ENCODE results near the gene KCNA10.

KCNA10 gene

DNA sequence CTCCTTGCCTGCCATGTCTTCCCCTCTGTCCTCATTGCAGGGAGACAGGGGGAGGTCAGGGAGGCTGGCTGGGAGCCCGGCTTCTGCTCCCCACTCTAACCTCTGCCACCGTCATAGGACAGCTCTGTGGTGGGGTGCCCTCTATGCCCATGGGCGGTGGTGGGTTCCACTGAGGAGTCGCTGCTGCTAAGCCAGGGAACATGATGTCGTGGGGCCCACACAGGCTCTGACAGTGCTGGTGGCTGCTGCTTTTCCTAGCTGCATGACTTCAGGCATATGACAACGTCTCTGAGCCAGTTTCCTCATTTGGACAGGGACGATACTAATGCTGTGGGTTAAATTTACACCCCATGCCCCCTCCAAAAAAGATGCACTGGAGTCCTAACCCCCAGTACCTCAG, 14.7 kb downstream of the KCNA10 start:
- no peak for DNase-seq (ENCODE audit: low spot score in 2 of 2)
- H3K36me3 ChIP-seq (replicated peaks) = no peaks in the 10 kb centered on the region
- H3K4me1 ChIP-seq = no peaks in the 10 kb centered on the region
- H3K27me3 ChIP-seq (ENCODE audit: low read depth) = peaks cover 17% of the 10 kb centered on the region
- no peaks in the 10 kb centered on the region for H3K9me3 ChIP-seq
- H3K4me3 ChIP-seq = no peak overlapping the region
- in situ Hi-C loops (cut with MboI; ENCODE audit: low sequenced_read_pairs) = no loop called here

DNA sequence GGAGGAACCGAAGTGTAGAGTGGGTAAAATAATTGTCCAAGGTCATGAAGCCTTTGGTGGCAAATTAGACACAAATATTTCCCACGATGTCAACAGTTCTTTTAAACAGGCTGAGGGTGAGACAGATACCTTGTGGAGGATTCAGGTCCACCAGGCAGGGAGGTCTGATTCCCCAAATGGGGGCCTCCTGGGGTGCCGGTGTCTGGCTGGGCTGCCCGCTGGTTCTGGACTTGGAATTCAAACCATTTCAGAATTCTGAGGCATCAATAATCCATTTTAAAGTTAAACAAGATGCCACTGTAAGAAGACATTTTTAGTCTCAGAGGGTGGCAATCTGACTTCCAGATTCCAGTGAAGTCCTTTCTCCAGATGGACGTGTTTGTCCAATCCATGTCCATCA, 15.5 kb downstream of the KCNA10 start:
- Histone ChIP-seq H3K36me3 (replicated peaks) (no peaks in the 10 kb centered on the region), H3K27me3 (ENCODE audit: low read depth) (peaks cover 17% of the 10 kb centered on the region), H3K4me3 (no peak overlapping the region), H3K4me1 (no peaks in the 10 kb centered on the region), H3K9me3 (no peaks in the 10 kb centered on the region)
- DNase-seq (ENCODE audit: low spot score in 2 of 2) = no peak
- in situ Hi-C loops (cut with MboI; ENCODE audit: low sequenced_read_pairs) = no loop called here

DNA sequence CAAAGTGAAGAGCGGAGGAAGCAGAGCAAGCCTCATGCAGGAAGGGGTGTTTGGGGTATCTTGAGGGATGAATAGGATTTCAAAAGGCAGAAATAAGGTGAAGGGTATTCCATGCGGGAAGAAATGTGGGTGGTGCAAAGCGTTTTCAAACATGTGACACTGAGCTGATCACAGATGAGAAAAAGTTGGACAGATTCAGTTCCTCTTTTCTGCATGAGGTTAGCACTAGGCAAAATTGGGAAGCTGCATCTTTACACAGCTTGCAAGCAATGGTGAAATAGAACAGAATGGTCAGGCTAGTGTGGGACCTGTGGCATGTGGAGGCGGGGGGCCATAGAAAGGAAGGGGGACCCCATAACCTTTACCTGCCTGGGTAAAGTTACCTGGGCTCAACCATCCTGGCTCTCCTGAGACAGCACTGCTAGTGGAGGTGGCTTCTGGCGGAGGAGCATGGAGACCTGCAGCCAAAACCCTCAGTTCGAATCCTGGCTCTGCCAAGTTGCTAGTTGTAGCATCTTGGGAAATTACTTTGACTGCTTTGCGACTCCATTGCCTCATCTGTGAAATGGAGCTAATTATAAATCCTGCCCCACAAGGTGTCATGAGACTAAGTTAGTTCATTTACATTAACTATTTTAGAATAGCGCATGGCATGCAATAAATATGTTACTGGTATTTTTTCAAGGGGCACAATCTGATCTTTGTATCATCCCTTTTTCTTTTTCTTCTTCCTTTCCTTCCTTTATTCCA, 16.4 kb downstream of the KCNA10 start:
- Histone ChIP-seq H3K4me3 (no peak overlapping the region), H3K27me3 (ENCODE audit: low read depth) (peaks cover 17% of the 10 kb centered on the region), H3K4me1 (no peaks in the 10 kb centered on the region), H3K9me3 (no peaks in the 10 kb centered on the region), H3K36me3 (replicated peaks) (no peaks in the 10 kb centered on the region)
- in situ Hi-C loops (cut with MboI; ENCODE audit: low sequenced_read_pairs) = no loop called here
- DNase-seq (ENCODE audit: low spot score in 2 of 2) = no peak

DNA sequence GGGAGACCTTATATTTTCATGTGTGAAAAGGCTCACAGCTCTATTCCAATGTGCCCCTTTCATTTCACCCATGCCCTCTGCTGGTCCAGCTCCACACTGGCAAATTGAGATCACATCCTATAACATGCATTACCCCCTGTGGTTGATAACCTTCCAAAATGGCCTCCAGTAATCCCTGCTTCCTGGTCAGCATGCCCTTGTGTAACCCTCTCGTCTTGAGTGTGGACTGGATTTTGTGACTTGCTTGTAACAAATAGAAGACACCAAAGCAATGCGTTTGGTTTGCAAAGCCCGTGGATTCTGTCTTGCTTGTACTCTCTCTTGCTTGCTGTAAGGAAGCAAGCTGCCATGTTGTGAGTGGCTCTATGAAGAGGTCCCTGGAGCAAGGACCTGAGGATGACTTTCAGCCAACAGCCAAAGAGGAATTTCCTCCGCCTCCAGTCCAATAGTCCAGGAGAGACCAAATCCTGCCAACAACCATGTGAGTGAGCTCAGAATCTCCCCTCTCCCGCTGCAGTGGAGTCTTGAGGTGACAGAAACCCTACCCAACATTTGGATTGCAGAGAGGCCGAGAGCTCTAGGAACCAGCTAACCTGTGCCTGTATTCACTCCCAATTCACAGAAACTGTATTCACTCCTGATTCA, 17.4 kb downstream of the KCNA10 start:
- peaks cover 17% of the 10 kb centered on the region for H3K27me3 ChIP-seq (ENCODE audit: low read depth)
- no peaks in the 10 kb centered on the region for H3K36me3 ChIP-seq (replicated peaks)
- no peaks in the 10 kb centered on the region for H3K9me3 ChIP-seq
- no peak overlapping the region for H3K4me3 ChIP-seq
- no peak for DNase-seq (ENCODE audit: low spot score in 2 of 2)
- no peaks in the 10 kb centered on the region for H3K4me1 ChIP-seq
- in situ Hi-C loops (cut with MboI; ENCODE audit: low sequenced_read_pairs) = no loop called here

GRCh38 chr1:110498270-110498669, 20.7 kb downstream of the KCNA10 start:
- H3K4me1 ChIP-seq = peaks cover 8% of the 10 kb centered on the region
- no peaks in the 10 kb centered on the region for H3K36me3 ChIP-seq (replicated peaks)
- no peaks in the 10 kb centered on the region for H3K9me3 ChIP-seq
- no peak for DNase-seq (ENCODE audit: low spot score in 2 of 2)
- in situ Hi-C loops (cut with MboI; ENCODE audit: low sequenced_read_pairs) = loop anchor here (5.0 kb wide), 1 partner anchor 296 kb away; no protein-coding TSS in a partner anchor
- no peak overlapping the region for H3K4me3 ChIP-seq
- H3K27me3 ChIP-seq (ENCODE audit: low read depth) = peaks cover 12% of the 10 kb centered on the region

DNA sequence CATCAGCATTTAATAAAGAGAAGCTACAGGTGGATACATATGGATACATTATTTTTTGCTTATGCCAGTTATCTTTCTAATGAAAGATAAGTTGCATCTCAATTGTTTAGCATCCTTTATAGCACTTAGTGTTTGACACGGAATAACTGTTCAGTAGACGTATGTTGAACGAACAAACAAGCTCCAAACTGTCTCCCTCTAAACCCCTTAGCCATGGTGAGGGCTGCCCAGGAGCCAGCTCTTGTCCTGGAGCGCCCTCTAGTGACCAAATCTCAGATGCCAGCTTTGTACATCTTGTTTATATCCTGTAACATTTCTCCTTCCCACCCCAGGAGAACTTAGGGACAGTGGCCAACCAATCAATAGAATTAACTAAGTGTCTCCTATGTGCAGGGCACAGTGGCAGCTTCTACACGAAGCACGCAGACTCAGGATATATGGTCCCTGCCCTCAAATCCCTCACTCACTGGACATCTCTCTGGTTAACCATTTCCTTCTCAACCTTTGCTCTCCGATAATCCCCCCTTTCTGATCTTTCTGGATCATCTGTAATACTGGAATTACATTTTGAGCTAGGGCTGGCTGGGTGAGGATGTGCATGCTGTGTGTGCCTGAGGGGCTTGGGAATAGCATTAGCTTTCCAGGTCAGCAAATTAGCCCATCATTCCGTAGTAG, 22.9 kb downstream of the KCNA10 start:
- Histone ChIP-seq H3K4me3 (no peak overlapping the region), H3K4me1 (peaks cover 8% of the 10 kb centered on the region), H3K36me3 (replicated peaks) (no peaks in the 10 kb centered on the region), H3K9me3 (no peaks in the 10 kb centered on the region), H3K27me3 (ENCODE audit: low read depth) (no peaks in the 10 kb centered on the region; the same call in 1 of the 2 replicates)
- DNase-seq (ENCODE audit: low spot score in 2 of 2) = peak; percentile 70 to 90
- in situ Hi-C loops (cut with MboI; ENCODE audit: low sequenced_read_pairs) = loop anchor here (5.0 kb wide), 1 partner anchor 294 kb away; no protein-coding TSS in a partner anchor

DNA sequence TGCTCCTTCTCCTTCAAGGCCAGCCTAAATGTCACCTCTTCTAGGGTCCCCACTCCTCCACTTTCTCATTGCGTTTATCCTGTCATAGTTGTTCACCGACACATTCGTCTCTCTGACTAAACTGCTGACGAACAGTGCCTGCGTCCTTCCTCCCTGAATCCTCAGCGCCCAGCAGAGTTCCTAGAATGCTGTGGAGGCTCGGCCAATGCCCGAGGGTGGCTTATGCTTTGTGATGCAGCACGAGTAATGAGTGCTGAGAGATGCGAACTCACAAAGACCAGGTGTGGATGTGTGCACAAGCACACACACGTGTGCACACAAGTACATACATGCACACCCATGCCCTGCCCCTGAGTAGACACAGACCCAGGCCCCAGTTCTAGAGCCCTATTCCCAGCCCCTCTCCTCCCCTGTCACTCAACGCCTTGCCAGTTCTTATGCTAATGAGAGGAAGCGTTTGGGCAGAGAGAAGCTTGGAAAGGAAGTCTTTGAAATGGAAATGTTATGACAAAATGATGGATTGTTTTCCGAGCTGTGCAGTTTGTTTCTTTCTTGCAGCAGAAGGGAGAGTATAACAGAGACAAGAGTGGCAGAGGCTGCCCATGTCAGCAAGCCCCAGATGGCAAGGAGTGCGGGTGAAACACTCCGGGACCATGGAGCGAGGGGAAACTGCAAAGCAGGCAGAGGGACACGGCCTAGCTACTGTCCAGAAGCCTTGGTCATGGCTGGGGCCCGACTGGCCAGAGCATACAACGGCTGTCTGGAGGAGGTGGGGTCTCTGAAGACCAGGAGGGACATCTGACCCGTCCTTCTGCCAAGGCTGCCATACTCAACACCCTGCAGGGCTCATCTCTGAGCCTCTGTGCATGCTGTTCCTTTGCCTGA, 24.2 kb downstream of the KCNA10 start:
- Histone ChIP-seq H3K4me3 (no peak overlapping the region), H3K4me1 (peaks cover 8% of the 10 kb centered on the region), H3K9me3 (no peaks in the 10 kb centered on the region), H3K27me3 (ENCODE audit: low read depth) (no peaks in the 10 kb centered on the region; the same call in 1 of the 2 replicates), H3K36me3 (replicated peaks) (no peaks in the 10 kb centered on the region)
- peak; percentile 72 to 89 for DNase-seq (ENCODE audit: low spot score in 2 of 2)
- in situ Hi-C loops (cut with MboI; ENCODE audit: low sequenced_read_pairs) = loop anchor here (5.0 kb wide), 1 partner anchor 292 kb away; no protein-coding TSS in a partner anchor

GRCh38 chr1:110494036-110494435, 24.9 kb downstream of the KCNA10 start:
- no peaks in the 10 kb centered on the region for H3K9me3 ChIP-seq
- H3K4me1 ChIP-seq = peaks cover 8% of the 10 kb centered on the region
- H3K4me3 ChIP-seq = no peak overlapping the region
- no peaks in the 10 kb centered on the region for H3K36me3 ChIP-seq (replicated peaks)
- in situ Hi-C loops (cut with MboI; ENCODE audit: low sequenced_read_pairs) = no loop called here
- no peak for DNase-seq (ENCODE audit: low spot score in 2 of 2)
- no peaks in the 10 kb centered on the region; the same call in 1 of the 2 replicates for H3K27me3 ChIP-seq (ENCODE audit: low read depth)

DNA sequence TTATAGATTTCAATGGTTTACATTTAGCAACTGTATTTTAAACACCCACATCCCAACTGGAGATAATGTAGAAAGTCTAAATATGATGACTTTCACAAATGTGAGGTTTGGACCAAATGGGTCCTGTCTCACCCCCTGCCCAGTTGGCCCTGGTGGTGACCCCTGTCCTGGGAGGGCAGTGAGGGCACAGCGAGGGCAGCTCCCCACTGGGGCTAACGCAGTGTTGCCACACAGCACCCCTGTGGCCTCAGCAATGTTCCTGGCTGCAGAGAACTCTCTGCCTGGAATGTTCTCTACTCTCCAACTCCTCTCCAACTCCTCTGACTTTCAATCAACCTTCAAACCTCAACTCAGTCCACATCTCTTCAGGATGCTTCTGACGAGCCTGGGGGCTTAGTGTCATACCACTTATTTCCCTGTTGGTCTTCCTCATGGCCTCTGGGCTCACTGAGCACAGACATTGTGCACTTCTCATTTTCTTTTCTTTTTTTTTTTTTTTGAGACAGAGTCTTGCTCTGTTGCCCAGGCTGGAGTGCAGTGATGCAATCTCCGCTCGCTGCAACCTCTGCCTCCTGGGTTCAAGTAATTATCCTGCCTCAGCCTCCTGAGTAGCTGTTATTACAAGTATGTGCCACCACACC, 25.8 kb downstream of the KCNA10 start:
- DNase-seq (ENCODE audit: low spot score in 2 of 2) = no peak
- in situ Hi-C loops (cut with MboI; ENCODE audit: low sequenced_read_pairs) = no loop called here
- no peaks in the 10 kb centered on the region for H3K27me3 ChIP-seq (ENCODE audit: low read depth)
- peaks cover 8% of the 10 kb centered on the region for H3K4me1 ChIP-seq
- no peaks in the 10 kb centered on the region for H3K36me3 ChIP-seq (replicated peaks)
- H3K9me3 ChIP-seq = no peaks in the 10 kb centered on the region
- no peak overlapping the region for H3K4me3 ChIP-seq

- in situ Hi-C loops (cut with MboI; ENCODE audit: low sequenced_read_pairs) = no loop called here
- Histone ChIP-seq H3K4me3 (no peak overlapping the region), H3K4me1 (peaks cover 8% of the 10 kb centered on the region), H3K9me3 (no peaks in the 10 kb centered on the region), H3K27me3 (ENCODE audit: low read depth) (no peaks in the 10 kb centered on the region), H3K36me3 (replicated peaks) (no peaks in the 10 kb centered on the region)
- DNase-seq (ENCODE audit: low spot score in 2 of 2) = no peak
These were observed 26.4 kb downstream of the KCNA10 start for GRCh38 chr1:110492573-110492972.

- no peaks in the 10 kb centered on the region for H3K27me3 ChIP-seq (ENCODE audit: low read depth)
- no peaks in the 10 kb centered on the region for H3K36me3 ChIP-seq (replicated peaks)
- no peak for DNase-seq (ENCODE audit: low spot score in 2 of 2)
- H3K4me1 ChIP-seq = peaks cover 8% of the 10 kb centered on the region
- H3K9me3 ChIP-seq = no peaks in the 10 kb centered on the region
- in situ Hi-C loops (cut with MboI; ENCODE audit: low sequenced_read_pairs) = no loop called here
- no peak overlapping the region for H3K4me3 ChIP-seq
These were observed 28.1 kb downstream of the KCNA10 start for GRCh38 chr1:110490791-110491451.

DNA sequence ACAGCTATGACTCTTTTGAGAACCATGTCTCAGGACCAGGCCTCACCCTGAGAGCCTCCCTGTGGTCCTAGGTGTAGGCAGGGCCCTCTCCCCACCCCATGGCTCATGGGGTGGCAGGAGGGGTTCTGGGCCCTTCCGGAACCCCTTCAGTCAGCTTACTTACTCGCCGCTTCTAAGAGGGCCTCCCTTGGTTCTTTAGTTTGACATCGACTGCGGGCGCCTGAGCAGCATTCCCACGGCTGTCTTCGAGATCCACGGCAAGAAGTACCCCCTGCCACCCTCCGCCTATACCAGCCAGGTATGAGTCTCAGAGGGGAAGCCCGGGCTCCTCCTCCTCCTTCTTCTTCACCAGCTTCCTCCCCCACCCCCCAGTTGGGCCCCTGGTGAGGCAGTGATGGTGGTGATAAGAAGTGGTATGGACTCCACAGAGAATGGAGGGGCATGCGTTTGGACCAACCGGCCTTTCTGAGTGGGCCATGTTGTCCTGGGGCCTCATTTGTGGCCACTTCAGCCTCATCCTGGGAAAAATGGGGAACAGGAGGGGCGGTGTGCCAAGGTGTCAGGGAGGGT, 28.9 kb downstream of the KCNA10 start:
- no peak for DNase-seq (ENCODE audit: low spot score in 2 of 2)
- Histone ChIP-seq H3K36me3 (replicated peaks) (no peaks in the 10 kb centered on the region), H3K4me3 (no peak overlapping the region), H3K4me1 (peaks cover 7% of the 10 kb centered on the region), H3K27me3 (ENCODE audit: low read depth) (peaks cover under 1% of the 10 kb centered on the region; the same call in 1 of the 2 replicates), H3K9me3 (no peaks in the 10 kb centered on the region)
- in situ Hi-C loops (cut with MboI; ENCODE audit: low sequenced_read_pairs) = no loop called here
